ENCODE data around the gene PAQR9.
"Not testable (repeated sequence)": the region's sequence is repeated elsewhere in the genome, so short reads cannot be mapped to it uniquely, and the experiment has no call there.

The PAQR9 gene

GRCh38 chr3:142993958-142994442, 30.5 kb upstream of the PAQR9 start:
- TF ChIP-seq CTCF (IDR thresholded peaks at IDR 0.05; ENCODE audit: low read depth, low read length): peak; percentile 54
- peak; percentile 74 for DNase-seq (ENCODE audit: low read depth, low spot score)
- in situ Hi-C loops (cut with HindIII; ENCODE audit: low sequenced_read_pairs): no loop called here
- H3K4me3 ChIP-seq (ENCODE audit: low read depth, low read length): no peak overlapping the region

GRCh38 chr3:142992323-142992722, 28.8 kb upstream of the PAQR9 start:
- no peak for DNase-seq (ENCODE audit: low read depth, low spot score)
- in situ Hi-C loops (cut with HindIII; ENCODE audit: low sequenced_read_pairs): no loop called here
- no peak for TF ChIP-seq CTCF (IDR thresholded peaks at IDR 0.05; ENCODE audit: low read depth, low read length)
- H3K4me3 ChIP-seq (ENCODE audit: low read depth, low read length): no peak overlapping the region

DNA sequence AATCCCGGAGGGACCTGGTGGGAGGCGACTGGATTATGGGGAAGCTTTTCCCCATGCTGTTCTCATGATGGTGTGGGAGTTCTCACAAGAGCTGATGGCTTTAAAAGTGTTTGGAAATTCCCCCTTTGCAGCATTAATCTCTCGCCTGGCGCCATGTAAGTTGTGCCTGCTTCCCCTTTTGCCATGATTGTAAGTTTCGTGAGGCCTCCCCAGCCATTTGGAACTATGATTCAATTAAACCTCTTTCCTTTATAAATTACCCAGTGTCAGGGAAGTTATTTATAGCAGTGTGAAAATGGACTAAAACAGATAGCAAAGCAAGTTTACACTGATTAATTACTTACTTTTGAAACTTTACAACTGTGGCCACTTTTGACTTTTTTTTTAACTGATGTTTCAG, 27.2 kb upstream of the PAQR9 start:
- in situ Hi-C loops (cut with HindIII; ENCODE audit: low sequenced_read_pairs): no loop called here
- no peak overlapping the region for H3K4me3 ChIP-seq (ENCODE audit: low read depth, low read length)
- DNase-seq (ENCODE audit: low read depth, low spot score): no peak
- no peak for TF ChIP-seq CTCF (IDR thresholded peaks at IDR 0.05; ENCODE audit: low read depth, low read length)

DNA sequence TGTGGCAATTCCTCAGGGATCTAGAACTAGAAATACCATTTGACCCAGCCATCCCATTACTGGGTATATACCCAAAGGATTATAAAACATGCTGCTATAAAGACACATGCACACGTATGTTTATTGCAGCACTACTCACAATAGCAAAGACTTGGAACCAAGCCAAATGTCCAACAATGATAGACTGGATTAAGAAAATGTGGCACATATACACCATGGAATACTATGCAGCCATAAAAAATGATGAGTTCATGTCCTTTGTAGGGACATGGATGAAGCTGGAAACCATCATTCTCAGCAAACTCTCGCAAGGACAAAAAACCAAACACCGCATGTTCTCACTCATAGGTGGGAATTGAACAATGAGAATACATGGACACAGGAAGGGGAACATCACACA, 25.4 kb upstream of the PAQR9 start:
- H3K4me3 ChIP-seq (ENCODE audit: low read depth, low read length); DNase-seq (ENCODE audit: low read depth, low spot score); in situ Hi-C loops (cut with HindIII; ENCODE audit: low sequenced_read_pairs): not testable (repeated sequence)

GRCh38 chr3:142988221-142988620, 24.7 kb upstream of the PAQR9 start:
- H3K4me3 ChIP-seq (ENCODE audit: low read depth, low read length); DNase-seq (ENCODE audit: low read depth, low spot score); in situ Hi-C loops (cut with HindIII; ENCODE audit: low sequenced_read_pairs): not testable (repeated sequence)

DNA sequence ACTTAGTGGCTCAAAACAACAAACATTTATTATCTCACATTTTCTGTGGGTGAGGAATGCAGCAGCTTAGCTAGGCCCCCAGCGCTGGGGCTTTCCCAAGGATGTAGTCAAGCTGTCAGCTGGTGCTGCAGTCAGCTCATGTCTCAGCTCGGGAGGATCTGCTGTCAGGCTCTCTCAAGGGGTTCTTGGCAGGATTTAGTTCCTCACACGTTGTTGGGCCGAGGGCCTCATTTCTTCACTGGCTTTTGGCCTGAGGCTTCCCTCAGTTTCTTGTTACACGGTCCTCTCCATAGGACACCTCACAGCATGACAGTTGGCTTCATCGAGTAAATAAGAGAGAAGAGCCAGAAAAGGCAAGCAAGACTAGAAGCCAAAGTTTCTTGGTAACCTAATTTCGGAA, 24.2 kb upstream of the PAQR9 start:
- TF ChIP-seq CTCF (IDR thresholded peaks at IDR 0.05; ENCODE audit: low read depth, low read length): no peak
- no peak overlapping the region for H3K4me3 ChIP-seq (ENCODE audit: low read depth, low read length)
- peak; percentile 83 for DNase-seq (ENCODE audit: low read depth, low spot score)
- in situ Hi-C loops (cut with HindIII; ENCODE audit: low sequenced_read_pairs): no loop called here

GRCh38 chr3:142987080-142987700, 23.7 kb upstream of the PAQR9 start:
- DNase-seq (ENCODE audit: low read depth, low spot score): peak; percentile 62
- peak; percentile 49 for TF ChIP-seq CTCF (IDR thresholded peaks at IDR 0.05; ENCODE audit: low read depth, low read length)
- in situ Hi-C loops (cut with HindIII; ENCODE audit: low sequenced_read_pairs): no loop called here
- no peak overlapping the region for H3K4me3 ChIP-seq (ENCODE audit: low read depth, low read length)

- no peak overlapping the region for H3K4me3 ChIP-seq (ENCODE audit: low read depth, low read length)
- TF ChIP-seq CTCF (IDR thresholded peaks at IDR 0.05; ENCODE audit: low read depth, low read length): no peak
- no peak for DNase-seq (ENCODE audit: low read depth, low spot score)
- in situ Hi-C loops (cut with HindIII; ENCODE audit: low sequenced_read_pairs): no loop called here
Measured at GRCh38 chr3:142984255-142984654, 20.8 kb upstream of the PAQR9 start.

Data from astrocyte of the spinal cord (primary cell).